Pancreas (tissue), 10 donors: ENCODE data around the gene BMP10. TPM values are rescaled to one million over a fixed set of nuclear protein-coding genes. Genes with fewer than 3 reads are reported as not detected.

Experiments used
- ATAC-seq, 4 donors: fragments of 200-7000 bp; cut with Tn5 transposase; one replicate each; pipeline versions ENCODE4 v1.8.0 to v1.9.1; 2020; ENCODE audit warnings: mild to moderate bottlenecking in 4 of 4, moderate library complexity in 4 of 4
- DNase-seq, 6 donors: peaks; one replicate each; pipeline ENCODE4 v3.0.0-alpha.2; 2020
- FAIRE-seq: peaks from 2 replicates; lab custom pipeline; 2012; peaks lifted over from hg19 to GRCh38; lab: Jason Lieb, UNC
- H3K27ac ChIP-seq, 4 donors: fragments of 200-600 bp; sonication (generic); 1 replicate in 3 of 4; 2 replicates in 1 of 4; pipeline versions ENCODE4 v1.5.0 to v1.8.0; 2020
- H3K27me3 ChIP-seq, 4 donors: fragments of 200-600 bp; one replicate each; pipeline ENCODE4 v1.8.0; 2021
- H3K36me3 ChIP-seq, 3 donors: fragments of 200-600 bp; sonication (generic) in 1 of 3; one replicate each; pipeline versions ENCODE4 v1.5.0 to v1.8.0; 2020 to 2021
- H3K4me1 ChIP-seq, 3 donors: fragments of 200-600 bp; one replicate each; pipeline ENCODE4 v1.8.0; 2021
- H3K4me3 ChIP-seq, 4 donors: fragments of 200-600 bp; sonication (generic) in 2 of 4; one replicate each; pipeline versions ENCODE4 v1.5.0 to v1.8.0; 2020 to 2021
- H3K9me3 ChIP-seq, 4 donors: fragments of 200-600 bp; one replicate each; pipeline ENCODE4 v1.8.0; 2021
- CTCF ChIP-seq, 4 donors: fragments of 200-600 bp; sonication (generic) in 3 of 4; IDR thresholded peaks; one replicate each; pipeline versions ENCODE4 v1.5.0 to v1.8.0; 2021; ENCODE audit warnings: antibody characterized with exemption in 4 of 4
- WGBS, 2 donors: extraction: QIAGEN DNeasy Blood & Tissue Kit; methylation state at CpG; one replicate each; pipeline ENCODE4 v1.1.7; 2013; 5-methylcytosine and 5-hydroxymethylcytosine counted together
- intact Hi-C, 3 donors: fragments of 100-400 bp; cut with DNase I; formaldehyde crosslinking; loops; one replicate each; pipeline versions ENCODE4 v1.11.1 to v1.14.2; 2022
- polyA plus RNA-seq, 2 donors: library from polyadenylated mRNA; stranded (reverse); fragments of 200-250 nt; gene quantifications; one replicate each; pipeline ENCODE4 v1.2.3, GENCODE V29; 2013
- total RNA-seq, 6 donors: library from RNA; stranded (reverse); fragmentation: NEBNext Ultra II Directional in 4 of 6; extraction: Animal tissue kit (Norgen Biotek cat#: 25700) in 4 of 6; gene quantifications; one replicate each; pipeline versions ENCODE4 v1.2.1 to v1.2.4, GENCODE V29; 2021 to 2023
- donor health status: healthy with polysubstance abuse.
- donor health status: DM: no; HTN: no; CAD: no; lungs with moderate emphysema.
- donor health status: DM: no; HTN: no; CAD: no.
- donor health status: control.
- donor health status: control.
- donor health status: Bipolar disorder and iron deficiency.
- donor health status: DM: yes; HTN: yes; CAD: no.
- donor health status: DM: no; HTN: no; CAD: no.
- donor health status: DM: no; HTN: no; CAD: no.
- donor health status: DM: yes; HTN: yes; CAD: no.

BMP10 gene
- total and polyA plus RNA-seq, 8 donors: not detected

GRCh38 chr2:68863996-68864395, 7.2 kb downstream of the BMP10 start:
- H3K9me3 ChIP-seq: no peaks in the 10 kb centered on the region
- no peak for DNase-seq
- H3K36me3 ChIP-seq: no peaks in the 10 kb centered on the region
- no peaks in the 10 kb centered on the region for H3K27me3 ChIP-seq
- H3K4me1 ChIP-seq: no peaks in the 10 kb centered on the region
- TF ChIP-seq CTCF (IDR thresholded peaks at IDR 0.05): no peak
- intact Hi-C loops: no loop called here
- WGBS, 2 donors: 58 to 74% methylated on average over 2 of the region's 2 CpGs
- no peak for FAIRE-seq
- H3K4me3 ChIP-seq: no peak overlapping the region
- H3K27ac ChIP-seq: no peak overlapping the region
- no peak for ATAC-seq

GRCh38 chr2:68862889-68863288, 8.3 kb downstream of the BMP10 start:
- intact Hi-C loops: no loop called here

GRCh38 chr2:68861330-68861729, 9.9 kb downstream of the BMP10 start:
- ATAC-seq (no peak), FAIRE-seq (no peak), DNase-seq (no peak)
- H3K4me1 ChIP-seq: no peaks in the 10 kb centered on the region
- H3K27ac ChIP-seq: no peak overlapping the region
- no peak for TF ChIP-seq CTCF (IDR thresholded peaks at IDR 0.05)
- no peaks in the 10 kb centered on the region for H3K36me3 ChIP-seq
- intact Hi-C loops: no loop called here
- H3K4me3 ChIP-seq: no peak overlapping the region
- H3K9me3 ChIP-seq: no peaks in the 10 kb centered on the region
- no peaks in the 10 kb centered on the region for H3K27me3 ChIP-seq

More at GRCh38 chr2:68862889-68863288, 8.3 kb downstream of the BMP10 start:
- H3K27me3 ChIP-seq: no peaks in the 10 kb centered on the region
- ATAC-seq: no peak
- no peaks in the 10 kb centered on the region for H3K36me3 ChIP-seq
- no peaks in the 10 kb centered on the region for H3K4me1 ChIP-seq
- WGBS, 2 donors: 59 to 69% methylated on average over 7 of the region's 7 CpGs
- H3K27ac ChIP-seq: no peak overlapping the region
- no peaks in the 10 kb centered on the region for H3K9me3 ChIP-seq
- TF ChIP-seq CTCF (IDR thresholded peaks at IDR 0.05): no peak
- no peak for DNase-seq
- H3K4me3 ChIP-seq: no peak overlapping the region
- no peak for FAIRE-seq

- Histone ChIP-seq H3K9me3 (no peaks in the 10 kb centered on the region), H3K27me3 (no peaks in the 10 kb centered on the region), H3K4me1 (no peaks in the 10 kb centered on the region), H3K36me3 (no peaks in the 10 kb centered on the region), H3K4me3 (no peak overlapping the region), H3K27ac (no peak overlapping the region)
- TF ChIP-seq CTCF (IDR thresholded peaks at IDR 0.05): no peak
- intact Hi-C loops: no loop called here
- DNase-seq (no peak), ATAC-seq (no peak), FAIRE-seq (no peak)
- WGBS, 2 donors: 57 to 59% methylated on average over 3 of the region's 3 CpGs
Measured at GRCh38 chr2:68860111-68860510, 11.1 kb downstream of the BMP10 start.

- Histone ChIP-seq H3K4me3 (no peak overlapping the region), H3K27me3 (no peaks in the 10 kb centered on the region), H3K9me3 (no peaks in the 10 kb centered on the region), H3K4me1 (no peaks in the 10 kb centered on the region), H3K36me3 (no peaks in the 10 kb centered on the region), H3K27ac (no peak overlapping the region)
- no peak for DNase-seq
- intact Hi-C loops: no loop called here
- WGBS, 2 donors: 70 to 80% methylated on average over 4 of the region's 4 CpGs
- ATAC-seq: peak in 2 of 4 donors; percentile 47
- no peak for FAIRE-seq
- no peak for TF ChIP-seq CTCF (IDR thresholded peaks at IDR 0.05)
Measured at GRCh38 chr2:68857855-68858456, 13.2 kb downstream of the BMP10 start.
